NT2/D1 (cell line): ENCODE measurements around the gene TNXB.
A peak's percentile ranks its signal among the peaks of the same experiment; 100 is the strongest.

ENCODE experiments used
- DNase-seq: peaks from one replicate; pipeline ENCODE4 v3.0.0-alpha.2; 2011; ENCODE audit warnings: low read depth, low spot score
- H3K27me3 ChIP-seq: 2 replicates; pipeline ENCODE4 v1.6.0; 2011; ENCODE audit warnings: mild to moderate bottlenecking; ENCODE audit not compliant: insufficient read length, insufficient read depth
- H3K36me3 ChIP-seq: 2 replicates; pipeline ENCODE4 v1.6.1; 2011; ENCODE audit warnings: mild to moderate bottlenecking, low read length, mixed read lengths; ENCODE audit not compliant: insufficient read depth, insufficient read length
- H3K4me1 ChIP-seq: 2 replicates; pipeline ENCODE4 v1.5.1; 2011; ENCODE audit not compliant: insufficient read depth, insufficient read length
- H3K4me3 ChIP-seq: 2 replicates; pipeline ENCODE4 v1.5.1; 2011; ENCODE audit warnings: low read depth; ENCODE audit not compliant: insufficient read length
- H3K9ac ChIP-seq: 2 replicates; pipeline ENCODE4 v1.6.0; 2011; ENCODE audit warnings: low read depth; ENCODE audit not compliant: insufficient read length
- H3K9me3 ChIP-seq: 2 replicates; pipeline ENCODE4 v1.5.1; 2011; ENCODE audit warnings: mild to moderate bottlenecking, low read length; ENCODE audit not compliant: insufficient read depth
- SUZ12 ChIP-seq: IDR thresholded peaks from 2 replicates; pipeline ENCODE4 v1.6.1; 2011; ENCODE audit not compliant: insufficient read length, insufficient read depth; ENCODE audit errors: extremely low read depth
- YY1 ChIP-seq: IDR thresholded peaks from 2 replicates; pipeline ENCODE4 v1.6.1; 2011; ENCODE audit not compliant: insufficient read length, insufficient read depth
- ZNF274 ChIP-seq: IDR thresholded peaks from 2 replicates; pipeline ENCODE4 v1.6.1; 2011; ENCODE audit warnings: mild to moderate bottlenecking, low read depth, low read length

Gene TNXB

DNA sequence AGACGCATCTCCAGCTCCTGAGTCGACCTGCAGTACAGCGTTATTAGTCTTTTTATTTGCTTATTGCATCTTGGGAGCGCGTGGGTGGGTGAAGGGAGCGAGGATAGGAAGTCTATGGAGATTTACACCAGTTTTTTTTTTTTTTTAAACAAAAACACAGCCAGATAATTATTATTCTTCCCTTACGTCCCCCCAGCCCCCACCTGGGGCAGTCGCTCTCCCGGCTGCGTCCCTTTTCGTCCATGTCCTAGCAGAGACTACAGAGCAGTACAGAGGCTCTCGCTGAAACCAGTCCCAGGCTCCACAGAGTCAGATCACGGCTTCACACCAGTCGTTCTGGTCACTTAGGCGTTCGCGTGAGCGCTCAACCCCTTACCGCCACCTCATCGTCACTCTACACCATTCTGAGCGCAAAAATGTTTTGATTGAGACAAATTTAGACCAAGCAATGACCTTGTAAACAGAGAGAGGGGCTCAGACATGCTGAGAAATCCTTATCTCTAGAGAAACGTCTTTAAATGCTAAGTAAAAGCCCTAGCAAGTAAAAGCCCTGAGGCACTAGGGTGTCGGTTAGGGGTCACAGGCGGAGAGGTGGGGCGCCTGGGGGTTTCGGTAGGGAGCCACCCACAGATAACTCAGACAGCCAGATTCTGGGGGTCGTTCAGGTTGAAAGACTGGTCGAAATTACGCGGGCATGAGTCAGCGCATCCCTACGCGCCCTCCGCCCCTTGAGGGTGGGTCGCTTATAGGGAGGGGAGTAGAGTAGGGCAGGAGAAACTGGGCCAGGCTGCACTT lies 43.8 kb upstream of the TNXB start:
- Histone ChIP-seq H3K9ac (peak overlapping the region; percentile 93), H3K9me3 (no peaks in the 10 kb centered on the region), H3K4me1 (peaks cover 4% of the 10 kb centered on the region), H3K27me3 (peaks cover 3% of the 10 kb centered on the region), H3K36me3 (peaks cover 27% of the 10 kb centered on the region), H3K4me3 (peak overlapping the region; percentile 84)
- TF ChIP-seq SUZ12, result no peak
- no peak for TF ChIP-seq ZNF274
- no peak for TF ChIP-seq YY1
- DNase-seq, result no peak

- peaks cover 20% of the 10 kb centered on the region for H3K36me3 ChIP-seq
- H3K4me1 ChIP-seq, result peaks cover 4% of the 10 kb centered on the region
- peak within 1 kb of the TSS; percentile 93 for H3K9ac ChIP-seq
- TF ChIP-seq YY1, result no peak
- TF ChIP-seq SUZ12, result no peak
- TF ChIP-seq ZNF274, result no peak
- peaks cover 3% of the 10 kb centered on the region for H3K27me3 ChIP-seq
- DNase-seq, result no peak
- peak within 1 kb of the TSS; percentile 84 for H3K4me3 ChIP-seq
- no peaks in the 10 kb centered on the region for H3K9me3 ChIP-seq
Measured at GRCh38 chr6:32151863-32152768, 43.0 kb upstream of the TNXB start, which contains the start of gene PRRT1. Gene PRRT1, minus strand, starts transcription at chr6:32151939. Its CDS starts 112 bp downstream, at chr6:32151827.

GRCh38 chr6:32151181-32151862 lies 42.2 kb upstream of the TNXB start:
- H3K4me3 ChIP-seq, result no peak overlapping the region

DNA sequence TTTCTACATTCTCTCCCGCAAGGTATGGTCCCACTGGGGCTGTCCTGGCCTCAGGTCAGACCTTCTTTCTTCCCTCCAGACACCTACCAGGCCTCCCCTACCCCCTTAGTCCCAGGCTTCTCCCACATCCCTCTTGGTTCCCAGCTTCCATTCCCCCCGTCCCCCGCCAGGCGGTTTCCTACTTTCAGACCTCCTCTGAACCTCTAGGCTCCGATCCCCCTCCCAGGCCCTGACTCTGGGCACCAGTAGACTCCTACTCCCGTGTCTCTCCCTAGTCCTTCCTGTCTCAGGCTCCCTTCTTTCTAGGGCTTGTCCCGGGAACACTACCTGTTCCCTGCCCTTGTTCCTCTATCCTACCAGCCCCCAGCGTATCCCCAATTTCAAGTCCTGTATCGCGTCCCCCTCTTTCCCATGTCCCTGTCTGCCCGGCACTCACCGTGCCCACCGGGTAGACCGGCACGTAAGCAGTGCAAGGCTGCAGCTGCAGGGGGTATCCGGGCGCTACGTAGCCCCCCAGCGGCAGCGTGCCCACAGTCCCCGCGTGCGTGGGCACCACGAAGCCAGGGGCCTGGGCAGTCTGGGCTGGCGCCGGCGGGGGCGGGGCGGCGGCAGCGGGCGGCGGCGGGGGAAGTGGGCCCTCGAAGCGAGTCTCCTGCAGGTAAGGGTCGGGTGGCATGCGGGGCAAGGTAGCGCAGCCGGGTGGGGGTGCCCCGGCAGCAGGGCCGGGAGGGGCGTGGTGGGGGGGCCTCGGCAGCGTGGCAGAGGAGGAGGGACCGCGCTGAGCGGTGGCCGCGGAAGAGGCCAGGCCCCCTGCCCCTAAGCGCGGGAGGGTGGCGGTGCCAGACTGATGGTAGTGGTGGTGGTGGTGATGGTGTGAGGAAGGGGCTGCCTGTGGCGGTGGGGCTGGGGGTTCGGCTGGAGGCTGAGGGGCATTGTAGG lies 41.1 kb upstream of the TNXB start:
- Histone ChIP-seq H3K9ac (no peak overlapping the region), H3K27me3 (peaks cover 3% of the 10 kb centered on the region), H3K4me3 (no peak overlapping the region), H3K9me3 (no peaks in the 10 kb centered on the region), H3K36me3 (peaks cover 3% of the 10 kb centered on the region), H3K4me1 (peaks cover 4% of the 10 kb centered on the region)
- TF ChIP-seq SUZ12 (no peak), ZNF274 (no peak), YY1 (no peak)
- DNase-seq, result no peak

More at GRCh38 chr6:32151181-32151862, 42.2 kb upstream of the TNXB start:
- peaks cover 3% of the 10 kb centered on the region for H3K27me3 ChIP-seq
- H3K9ac ChIP-seq, result no peak overlapping the region
- H3K9me3 ChIP-seq, result no peaks in the 10 kb centered on the region
- peaks cover 12% of the 10 kb centered on the region for H3K36me3 ChIP-seq
- peaks cover 4% of the 10 kb centered on the region for H3K4me1 ChIP-seq
- no peak for DNase-seq
- TF ChIP-seq YY1 (no peak), SUZ12 (no peak)

GRCh38 chr6:32149092-32149755 lies 40.1 kb upstream of the TNXB start:
- no peak overlapping the region for H3K9ac ChIP-seq
- H3K4me1 ChIP-seq, result no peaks in the 10 kb centered on the region
- no peak for DNase-seq
- no peak overlapping the region for H3K4me3 ChIP-seq
- no peaks in the 10 kb centered on the region for H3K36me3 ChIP-seq
- H3K9me3 ChIP-seq, result no peaks in the 10 kb centered on the region
- TF ChIP-seq YY1 (no peak), SUZ12 (no peak), ZNF274 (no peak)
- H3K27me3 ChIP-seq, result peaks cover 3% of the 10 kb centered on the region
